ENCODE data around the gene CFAP157. TPM values are rescaled to one million over a fixed set of nuclear protein-coding genes. Genes with fewer than 3 reads are reported as not detected.

The CFAP157 gene
- total and polyA plus RNA-seq, 2 of the 13 experiments (the other 11 are each of a cell fraction or from before 2014, with no cell fraction given), result 0.07 TPM; not detected in 1

DNA sequence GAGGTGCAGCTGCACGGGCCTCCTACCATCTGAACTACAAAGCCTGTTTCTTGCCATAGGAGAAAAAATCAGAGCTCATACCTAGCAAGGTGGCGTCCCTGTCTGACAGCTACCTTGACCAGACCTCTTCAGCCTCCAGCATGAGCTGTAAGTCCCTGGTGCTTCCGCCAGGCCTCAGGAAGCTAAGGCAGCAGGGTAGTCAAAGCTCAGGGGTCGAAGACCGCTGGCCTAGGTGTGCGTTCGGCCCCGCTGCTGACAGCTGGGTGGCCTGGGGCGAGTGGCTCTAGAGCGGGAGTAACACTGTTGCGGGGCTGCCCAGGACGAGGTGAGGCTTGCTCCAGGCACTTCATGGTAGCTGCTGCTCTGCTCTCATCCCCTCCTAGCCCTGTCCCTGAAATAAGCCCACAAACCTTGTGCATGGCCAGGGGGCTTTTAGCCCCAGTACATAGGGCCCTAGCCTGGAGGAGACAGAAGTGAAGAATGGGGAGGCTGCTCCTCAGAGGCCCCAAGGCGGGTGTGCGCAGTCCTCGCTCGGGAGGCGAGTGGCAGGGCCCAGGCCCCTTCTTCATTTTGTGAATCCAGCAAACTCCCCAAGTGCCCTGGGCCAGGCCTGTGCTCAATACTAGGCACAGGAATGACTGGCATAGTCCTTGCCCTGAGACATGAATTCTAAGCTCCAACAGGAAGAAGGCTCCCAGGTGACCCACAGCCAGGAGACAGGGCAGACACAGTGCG is 22.9 kb downstream of the CFAP157 start (continued):
- no peak for TF ChIP-seq SCMH1 (CRISPR knock-in tag; IDR thresholded peaks at IDR 0.05; ENCODE audit: borderline replicate concordance)

DNA sequence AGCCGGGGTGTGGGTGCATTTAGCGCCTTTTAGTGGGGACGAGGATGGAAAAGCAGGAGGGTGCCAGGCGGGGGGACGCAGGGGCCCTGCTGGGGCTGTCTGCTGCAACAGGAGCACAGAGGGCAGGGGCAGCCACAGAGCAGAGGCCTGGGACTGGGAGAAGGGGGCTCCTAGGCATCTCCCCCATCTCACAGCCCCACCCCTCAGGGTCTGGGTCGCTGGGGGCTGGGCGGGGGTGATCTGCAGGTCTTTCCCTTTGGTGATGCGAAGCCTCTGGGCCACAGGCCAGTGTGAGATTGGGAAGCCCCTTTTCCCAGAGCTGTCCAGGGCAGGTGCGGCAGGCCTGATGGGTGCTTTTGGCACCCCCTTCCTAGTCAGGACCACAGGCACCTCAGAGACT is 23.5 kb downstream of the CFAP157 start:
- Histone ChIP-seq H3K4me3 (replicated peaks in 1 of 3; ENCODE audit: insufficient read depth in 1 of 3, low read depth in 2 of 3, low read length in 3 of 3) (no peak overlapping the region), H3K27me3 (ENCODE audit: control insufficient read depth in 1 of 2, insufficient read depth in 2 of 2, low read length in 2 of 2) (peaks cover 0 to 2% of the 10 kb centered on the region in 2 experiments; a peak in 1 of 5 replicates), H3K4me2 (ENCODE audit: low read depth, low read length) (no peak overlapping the region), H3K4me1 (ENCODE audit: insufficient read depth, low read length) (peaks cover 33% of the 10 kb centered on the region), H3K9me3 (ENCODE audit: low read length) (no peaks in the 10 kb centered on the region), H3K79me2 (ENCODE audit: insufficient read depth, low read length) (no peaks in the 10 kb centered on the region), H4K20me1 (ENCODE audit: insufficient read depth, low read length) (no peaks in the 10 kb centered on the region), H2AFZ (ENCODE audit: low read length) (no peak overlapping the region), H3K36me3 (replicated peaks in 1 of 2; ENCODE audit: control insufficient read depth in 1 of 2, insufficient read depth in 2 of 2, low read length in 2 of 2) (no peaks in the 10 kb centered on the region), H3K27ac (ENCODE audit: extremely low read length, insufficient read depth, low read length) (no peak overlapping the region), H3K9ac (ENCODE audit: insufficient read depth, low read depth, low read length) (no peak overlapping the region)
- intact Hi-C loops (cut with micrococcal nuclease; ENCODE audit: unreplicated experiment), result no loop called here
- in situ Hi-C loops (cut with HindIII; ENCODE audit: extremely low pct_ligation_motif_present, low pct_unique_long_range_greater_than_20kb), result loop anchor here (10.0 kb wide), 1 partner anchor 225 kb away; no protein-coding TSS in a partner anchor
- ATAC-seq, result no peak
- 60% methylated on average over 7 of the region's 9 CpGs for WGBS (ENCODE audit: low lambda C conversion rate)
- POLR2A ChIA-PET, result interaction anchor here (1.0 to 1.6 kb wide), 2 partner anchors 139 to 167 kb away, joined by 3 read pairs; no protein-coding TSS in a partner anchor
- no peak for FAIRE-seq
- CTCF ChIA-PET (ENCODE audit: low intra/inter-chr PET ratio, low total read pairs), result interaction anchor here (0.6 kb wide), 1 partner anchor 28 kb away, joined by 3 read pairs; no protein-coding TSS in a partner anchor
- no peak for DNase-seq (ENCODE audit: low spot score)
- BruUV-seq (replicated peaks), result no TSS peak
- TF ChIP-seq KDM5A (IDR thresholded peaks at IDR 0.05; ENCODE audit: borderline replicate concordance, low read length), result no peak
- no peak for TF ChIP-seq ZFYVE20 (CRISPR knock-in tag; IDR thresholded peaks at IDR 0.05; ENCODE audit: borderline replicate concordance, low read depth)
- no peak for TF ChIP-seq MAFF (IDR thresholded peaks at IDR 0.05; ENCODE audit: low read depth, low read length)
- no peak for TF ChIP-seq ZFY (CRISPR knock-in tag; IDR thresholded peaks at IDR 0.05)
- TF ChIP-seq U2AF2 (IDR thresholded peaks at IDR 0.05; ENCODE audit: low read depth, low read length), result no peak
- no peak for TF ChIP-seq NCOR1 (IDR thresholded peaks at IDR 0.05; ENCODE audit: borderline replicate concordance, low read length)
- no peak for TF ChIP-seq SPEN (CRISPR knock-in tag; IDR thresholded peaks at IDR 0.05; ENCODE audit: low read depth)
- no peak for TF ChIP-seq ZNF572 (CRISPR knock-in tag; IDR thresholded peaks at IDR 0.05)
- TF ChIP-seq, protein P1, sequence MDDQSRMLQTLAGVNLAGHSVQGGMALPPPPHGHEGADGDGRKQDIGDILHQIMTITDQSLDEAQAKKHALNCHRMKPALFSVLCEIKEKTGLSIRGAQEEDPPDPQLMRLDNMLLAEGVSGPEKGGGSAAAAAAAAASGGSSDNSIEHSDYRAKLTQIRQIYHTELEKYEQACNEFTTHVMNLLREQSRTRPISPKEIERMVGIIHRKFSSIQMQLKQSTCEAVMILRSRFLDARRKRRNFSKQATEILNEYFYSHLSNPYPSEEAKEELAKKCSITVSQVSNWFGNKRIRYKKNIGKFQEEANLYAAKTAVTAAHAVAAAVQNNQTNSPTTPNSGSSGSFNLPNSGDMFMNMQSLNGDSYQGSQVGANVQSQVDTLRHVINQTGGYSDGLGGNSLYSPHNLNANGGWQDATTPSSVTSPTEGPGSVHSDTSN (CRISPR knock-in tag; IDR thresholded peaks at IDR 0.05; ENCODE audit: borderline replicate concordance), result no peak
- no peak for TF ChIP-seq ZMYM2 (CRISPR knock-in tag; IDR thresholded peaks at IDR 0.05)
- TF ChIP-seq, protein P2, sequence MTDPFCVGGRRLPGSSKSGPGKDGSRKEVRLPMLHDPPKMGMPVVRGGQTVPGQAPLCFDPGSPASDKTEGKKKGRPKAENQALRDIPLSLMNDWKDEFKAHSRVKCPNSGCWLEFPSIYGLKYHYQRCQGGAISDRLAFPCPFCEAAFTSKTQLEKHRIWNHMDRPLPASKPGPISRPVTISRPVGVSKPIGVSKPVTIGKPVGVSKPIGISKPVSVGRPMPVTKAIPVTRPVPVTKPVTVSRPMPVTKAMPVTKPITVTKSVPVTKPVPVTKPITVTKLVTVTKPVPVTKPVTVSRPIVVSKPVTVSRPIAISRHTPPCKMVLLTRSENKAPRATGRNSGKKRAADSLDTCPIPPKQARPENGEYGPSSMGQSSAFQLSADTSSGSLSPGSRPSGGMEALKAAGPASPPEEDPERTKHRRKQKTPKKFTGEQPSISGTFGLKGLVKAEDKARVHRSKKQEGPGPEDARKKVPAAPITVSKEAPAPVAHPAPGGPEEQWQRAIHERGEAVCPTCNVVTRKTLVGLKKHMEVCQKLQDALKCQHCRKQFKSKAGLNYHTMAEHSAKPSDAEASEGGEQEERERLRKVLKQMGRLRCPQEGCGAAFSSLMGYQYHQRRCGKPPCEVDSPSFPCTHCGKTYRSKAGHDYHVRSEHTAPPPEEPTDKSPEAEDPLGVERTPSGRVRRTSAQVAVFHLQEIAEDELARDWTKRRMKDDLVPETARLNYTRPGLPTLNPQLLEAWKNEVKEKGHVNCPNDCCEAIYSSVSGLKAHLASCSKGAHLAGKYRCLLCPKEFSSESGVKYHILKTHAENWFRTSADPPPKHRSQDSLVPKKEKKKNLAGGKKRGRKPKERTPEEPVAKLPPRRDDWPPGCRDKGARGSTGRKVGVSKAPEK (CRISPR knock-in tag; IDR thresholded peaks at IDR 0.05; ENCODE audit: borderline replicate concordance), result no peak
- TF ChIP-seq, protein P3, sequence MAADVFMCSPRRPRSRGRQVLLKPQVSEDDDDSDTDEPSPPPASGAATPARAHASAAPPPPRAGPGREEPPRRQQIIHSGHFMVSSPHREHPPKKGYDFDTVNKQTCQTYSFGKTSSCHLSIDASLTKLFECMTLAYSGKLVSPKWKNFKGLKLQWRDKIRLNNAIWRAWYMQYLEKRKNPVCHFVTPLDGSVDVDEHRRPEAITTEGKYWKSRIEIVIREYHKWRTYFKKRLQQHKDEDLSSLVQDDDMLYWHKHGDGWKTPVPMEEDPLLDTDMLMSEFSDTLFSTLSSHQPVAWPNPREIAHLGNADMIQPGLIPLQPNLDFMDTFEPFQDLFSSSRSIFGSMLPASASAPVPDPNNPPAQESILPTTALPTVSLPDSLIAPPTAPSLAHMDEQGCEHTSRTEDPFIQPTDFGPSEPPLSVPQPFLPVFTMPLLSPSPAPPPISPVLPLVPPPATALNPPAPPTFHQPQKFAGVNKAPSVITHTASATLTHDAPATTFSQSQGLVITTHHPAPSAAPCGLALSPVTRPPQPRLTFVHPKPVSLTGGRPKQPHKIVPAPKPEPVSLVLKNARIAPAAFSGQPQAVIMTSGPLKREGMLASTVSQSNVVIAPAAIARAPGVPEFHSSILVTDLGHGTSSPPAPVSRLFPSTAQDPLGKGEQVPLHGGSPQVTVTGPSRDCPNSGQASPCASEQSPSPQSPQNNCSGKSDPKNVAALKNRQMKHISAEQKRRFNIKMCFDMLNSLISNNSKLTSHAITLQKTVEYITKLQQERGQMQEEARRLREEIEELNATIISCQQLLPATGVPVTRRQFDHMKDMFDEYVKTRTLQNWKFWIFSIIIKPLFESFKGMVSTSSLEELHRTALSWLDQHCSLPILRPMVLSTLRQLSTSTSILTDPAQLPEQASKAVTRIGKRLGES (CRISPR knock-in tag; IDR thresholded peaks at IDR 0.05; ENCODE audit: borderline replicate concordance), result no peak
- no peak for TF ChIP-seq MAFK (conservative IDR thresholded peaks at IDR 0.05 in 1 of 2, IDR thresholded peaks at IDR 0.05 in 1 of 2; ENCODE audit: low read length in 2 of 2)
